Breast epithelium (tissue), 4 donors: Measurements from ENCODE around the gene URAD. TPM values are rescaled to one million over a fixed set of nuclear protein-coding genes. Genes with fewer than 3 reads are reported as not detected.
"Not testable (repeated sequence)": the region's sequence is repeated elsewhere in the genome, so short reads cannot be mapped to it uniquely, and the experiment has no call there.

Source experiments
- DNase-seq, 2 donors: peaks; one replicate each; pipeline ENCODE4 v3.0.0-alpha.2; 2019; ENCODE audit warnings: low spot score in 2 of 2
- H3K27ac ChIP-seq, 2 donors: fragments of 200-600 bp; sonication (generic) in 1 of 2; one replicate each; pipeline ENCODE4 v1.5.1; 2016 to 2019; ENCODE audit warnings: mild to moderate bottlenecking in 1 of 2
- H3K27me3 ChIP-seq, 2 donors: fragments of 200-600 bp; sonication (generic) in 1 of 2; one replicate each; pipeline versions ENCODE4 v1.5.1 to v1.6.0; 2017 to 2019; ENCODE audit warnings: control low read depth in 1 of 2, mild to moderate bottlenecking in 1 of 2
- H3K36me3 ChIP-seq: fragments of 200-600 bp; one replicate; pipeline ENCODE4 v1.5.1; 2019
- H3K4me1 ChIP-seq, 2 donors: fragments of 200-600 bp; sonication (generic); one replicate each; pipeline ENCODE4 v1.5.1; 2016 to 2019; ENCODE audit warnings: control low read depth in 1 of 2
- H3K4me3 ChIP-seq, 3 donors: fragments of 200-600 bp; sonication (generic); 1 replicate in 2 of 3; 2 replicates in 1 of 3; pipeline ENCODE4 v1.5.1; 2016 to 2019; ENCODE audit warnings: mild to moderate bottlenecking in 3 of 3, moderate library complexity in 2 of 3
- H3K9me3 ChIP-seq, 2 donors: fragments of 200-600 bp; sonication (generic) in 1 of 2; one replicate each; pipeline ENCODE4 v1.5.1; 2016 to 2019; ENCODE audit warnings: control low read depth in 1 of 2
- POLR2A ChIP-seq: fragments of 450-650 bp; IDR thresholded peaks from one replicate; pipeline ENCODE4 v1.6.1; 2016; ENCODE audit warnings: antibody characterized with exemption, mild to moderate bottlenecking, moderate library complexity
- POLR2AphosphoS5 ChIP-seq, 3 donors: sonication (generic); formaldehyde crosslinking; IDR thresholded peaks; one replicate each; pipeline ENCODE4 v1.6.1; 2017; ENCODE audit warnings: antibody characterized with exemption in 3 of 3
- intact Hi-C: fragments of 100-400 bp; cut with DNase I; formaldehyde crosslinking; loops from one replicate; pipeline ENCODE4 v1.15.1; 2023; ENCODE audit warnings: low total_unique reads
- total RNA-seq, 3 donors: library from RNA; depleted of rRNA; stranded (reverse); fragments of >200 nt; gene quantifications; one replicate each; pipeline ENCODE4 v1.1.0, GENCODE V29; 2016
- TF ChIP-seq, protein P1 (sequence below), 3 donors: fragments of 450-650 bp; IDR thresholded peaks; one replicate each; pipeline ENCODE4 v1.5.1; 2016 to 2017; ENCODE audit warnings: antibody characterized with exemption in 3 of 3, mild to moderate bottlenecking in 3 of 3, moderate library complexity in 3 of 3

The URAD gene
- total RNA-seq, 3 donors from 2014 or later: 0.32 to 1.3 TPM; not detected in 1

DNA sequence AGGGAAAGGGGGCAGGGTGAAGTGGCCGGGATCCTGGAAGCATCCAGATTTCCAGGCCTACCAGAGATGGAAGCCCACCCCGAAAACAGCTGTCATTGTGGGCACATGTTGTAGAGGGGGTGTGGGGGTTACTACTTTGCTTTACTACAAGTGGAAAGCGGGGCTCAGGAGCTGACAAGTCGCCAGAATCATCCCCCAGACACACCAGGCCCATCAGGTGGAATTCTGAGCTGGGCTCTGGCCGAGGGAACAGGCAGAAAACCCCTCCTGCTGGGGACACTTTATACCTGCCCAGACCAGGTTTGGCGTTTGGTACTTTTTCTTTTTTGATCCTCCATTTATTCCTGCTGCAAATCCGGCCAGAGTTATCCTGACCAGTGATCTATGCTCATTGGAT is 23.2 kb downstream of the URAD start:
- DNase-seq: no peak
- H3K27ac ChIP-seq: no peak overlapping the region
- no peaks in the 10 kb centered on the region for H3K9me3 ChIP-seq
- H3K36me3 ChIP-seq: no peaks in the 10 kb centered on the region
- intact Hi-C loops: no loop called here
- peaks cover 3 to 5% of the 10 kb centered on the region in 2 donors for H3K4me1 ChIP-seq
- peaks cover 4 to 95% of the 10 kb centered on the region in 2 donors for H3K27me3 ChIP-seq
- TF ChIP-seq POLR2AphosphoS5 (IDR thresholded peaks at IDR 0.05): no peak
- TF ChIP-seq, protein P1, sequence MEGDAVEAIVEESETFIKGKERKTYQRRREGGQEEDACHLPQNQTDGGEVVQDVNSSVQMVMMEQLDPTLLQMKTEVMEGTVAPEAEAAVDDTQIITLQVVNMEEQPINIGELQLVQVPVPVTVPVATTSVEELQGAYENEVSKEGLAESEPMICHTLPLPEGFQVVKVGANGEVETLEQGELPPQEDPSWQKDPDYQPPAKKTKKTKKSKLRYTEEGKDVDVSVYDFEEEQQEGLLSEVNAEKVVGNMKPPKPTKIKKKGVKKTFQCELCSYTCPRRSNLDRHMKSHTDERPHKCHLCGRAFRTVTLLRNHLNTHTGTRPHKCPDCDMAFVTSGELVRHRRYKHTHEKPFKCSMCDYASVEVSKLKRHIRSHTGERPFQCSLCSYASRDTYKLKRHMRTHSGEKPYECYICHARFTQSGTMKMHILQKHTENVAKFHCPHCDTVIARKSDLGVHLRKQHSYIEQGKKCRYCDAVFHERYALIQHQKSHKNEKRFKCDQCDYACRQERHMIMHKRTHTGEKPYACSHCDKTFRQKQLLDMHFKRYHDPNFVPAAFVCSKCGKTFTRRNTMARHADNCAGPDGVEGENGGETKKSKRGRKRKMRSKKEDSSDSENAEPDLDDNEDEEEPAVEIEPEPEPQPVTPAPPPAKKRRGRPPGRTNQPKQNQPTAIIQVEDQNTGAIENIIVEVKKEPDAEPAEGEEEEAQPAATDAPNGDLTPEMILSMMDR (IDR thresholded peaks at IDR 0.05): no peak
- TF ChIP-seq POLR2A: no peak
- H3K4me3 ChIP-seq: no peak overlapping the region

DNA sequence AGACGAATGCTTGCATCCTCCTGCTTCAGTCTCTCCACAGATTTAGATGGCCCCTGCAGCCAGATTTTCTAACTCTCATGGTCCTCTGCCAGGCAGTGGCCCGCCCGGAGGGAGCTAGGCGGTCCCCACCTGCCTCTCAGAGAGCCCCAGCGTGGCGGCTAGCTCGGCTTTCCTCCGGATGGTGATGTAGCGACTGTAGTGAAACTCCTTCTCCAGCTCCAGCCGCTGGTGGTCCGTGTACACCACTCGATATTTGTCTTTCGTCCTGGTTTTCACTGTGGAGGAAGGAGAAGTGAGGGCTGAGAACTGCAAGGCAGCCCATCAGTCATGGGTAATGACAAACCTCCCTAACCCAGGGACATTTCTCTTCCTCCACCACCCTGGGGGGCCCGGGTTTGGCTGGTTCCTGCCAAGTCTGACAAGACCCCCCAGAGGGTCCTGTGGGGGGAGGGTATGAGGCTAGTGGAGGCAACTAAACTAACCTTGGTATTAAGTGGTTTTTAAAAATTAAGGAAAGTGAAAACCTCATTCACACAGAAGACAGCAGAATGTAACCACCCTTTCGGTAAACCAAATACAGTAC is 23.7 kb downstream of the URAD start:
- TF ChIP-seq, protein P1 (IDR thresholded peaks at IDR 0.05): no peak
- no peak for TF ChIP-seq POLR2AphosphoS5 (IDR thresholded peaks at IDR 0.05)
- TF ChIP-seq POLR2A: no peak
- DNase-seq: no peak
- no peak overlapping the region for H3K27ac ChIP-seq
- no peaks in the 10 kb centered on the region for H3K9me3 ChIP-seq
- intact Hi-C loops: no loop called here
- peaks cover 4 to 95% of the 10 kb centered on the region in 2 donors for H3K27me3 ChIP-seq
- H3K36me3 ChIP-seq: no peaks in the 10 kb centered on the region
- no peak overlapping the region for H3K4me3 ChIP-seq
- H3K4me1 ChIP-seq: peaks cover 3 to 8% of the 10 kb centered on the region in 2 donors

DNA sequence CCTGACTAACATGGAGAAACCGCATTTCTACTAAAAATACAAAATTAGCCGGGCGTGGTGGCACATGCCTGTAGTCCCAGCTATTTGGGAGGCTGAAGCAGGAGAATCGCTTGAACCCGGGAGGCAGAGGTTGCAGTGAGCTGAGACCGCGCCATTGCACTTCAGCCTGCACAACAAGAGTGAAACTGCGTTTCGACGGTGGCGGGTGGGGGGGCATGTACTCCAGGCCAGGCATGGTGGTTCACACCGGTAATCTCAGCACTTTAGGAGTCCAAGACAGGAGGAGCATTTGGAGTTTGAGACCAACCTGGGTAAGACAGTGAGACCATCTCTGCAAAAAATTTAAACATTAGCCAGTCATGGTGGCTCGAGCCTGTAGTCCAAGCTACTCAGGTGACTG is 24.3 kb downstream of the URAD start:
- H3K27ac ChIP-seq, intact Hi-C loops, H3K9me3 ChIP-seq, H3K4me3 ChIP-seq, H3K4me1 ChIP-seq, DNase-seq, H3K36me3 ChIP-seq: not testable (repeated sequence)
- H3K27me3 ChIP-seq: peaks cover 7 to 95% of the 10 kb centered on the region in 2 donors

DNA sequence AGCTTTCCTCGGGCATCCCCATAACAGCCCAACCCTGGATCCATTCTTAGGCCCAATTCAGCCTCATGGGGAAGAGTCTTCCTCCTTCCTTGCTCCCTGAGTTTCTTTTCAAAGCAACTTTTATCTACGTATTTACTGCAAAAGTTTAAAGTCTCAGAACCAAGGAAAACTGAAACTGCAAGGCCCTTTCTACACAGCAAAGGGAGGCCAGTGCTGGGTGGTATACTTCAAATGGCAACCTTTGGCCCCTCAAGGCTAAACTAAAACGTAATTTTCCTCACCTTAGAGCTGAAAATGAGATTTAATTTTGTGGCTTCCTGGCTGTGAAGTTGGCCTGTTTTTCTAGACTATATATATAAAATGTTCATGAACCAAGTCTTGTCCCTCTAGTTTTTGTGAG is 25.0 kb downstream of the URAD start:
- Histone ChIP-seq H3K9me3 (no peaks in the 10 kb centered on the region), H3K36me3 (no peaks in the 10 kb centered on the region), H3K27me3 (peaks cover 6 to 95% of the 10 kb centered on the region in 2 donors), H3K27ac (no peak overlapping the region), H3K4me3 (no peak overlapping the region), H3K4me1 (peaks cover 3 to 8% of the 10 kb centered on the region in 2 donors)
- intact Hi-C loops: no loop called here
- TF ChIP-seq POLR2AphosphoS5 (IDR thresholded peaks at IDR 0.05): no peak
- no peak for TF ChIP-seq POLR2A
- TF ChIP-seq, protein P1 (IDR thresholded peaks at IDR 0.05): no peak
- DNase-seq: no peak

DNA sequence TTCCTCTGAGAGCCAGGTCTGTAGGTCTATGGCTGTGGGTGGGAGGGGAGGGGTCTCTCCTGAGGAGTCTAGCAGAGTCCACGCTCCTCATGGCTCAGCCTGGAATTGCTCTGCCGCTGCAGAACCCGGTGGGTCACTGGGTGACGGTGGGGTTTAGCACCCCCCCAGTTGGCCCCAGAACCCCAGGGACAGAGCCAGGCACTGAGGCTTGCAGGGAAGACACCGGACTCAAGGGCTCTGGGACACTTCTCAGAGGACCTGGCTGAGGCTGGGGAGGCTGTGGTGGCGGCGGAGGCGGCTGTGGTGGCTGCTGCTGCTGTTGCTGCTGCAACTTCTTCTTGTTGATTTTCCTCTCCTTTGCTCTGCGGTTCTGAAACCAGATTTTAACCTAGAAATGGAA is 25.5 kb downstream of the URAD start:
- Histone ChIP-seq H3K4me1 (peaks cover 0 to 8% of the 10 kb centered on the region in 2 donors), H3K9me3 (no peaks in the 10 kb centered on the region), H3K27me3 (peaks cover 3 to 95% of the 10 kb centered on the region in 2 donors), H3K4me3 (no peak overlapping the region), H3K36me3 (no peaks in the 10 kb centered on the region), H3K27ac (no peak overlapping the region)
- no peak for DNase-seq
- intact Hi-C loops: no loop called here
- TF ChIP-seq, protein P1 (IDR thresholded peaks at IDR 0.05): no peak
- TF ChIP-seq POLR2AphosphoS5 (IDR thresholded peaks at IDR 0.05) (no peak), POLR2A (no peak)
